B cell (primary cell): ENCODE results near the gene SERGEF. TPM values are rescaled to one million over a fixed set of nuclear protein-coding genes. Genes with fewer than 3 reads are reported as not detected.

Experiments used
- ATAC-seq: fragments of 200-7000 bp; cut with Tn5 transposase; one replicate; pipeline ENCODE4 v1.10.0; 2021; ENCODE audit warnings: low read depth, mild to moderate bottlenecking, moderate number of reproducible peaks, moderate library complexity
- CTCF ChIA-PET: fragments of 350-600 bp; sonication (Branson Sonifier 250); formaldehyde crosslinking; loops from one replicate; lab custom pipeline; 2021; ENCODE audit warnings: antibody characterized with exemption, inconsistent platforms; lab: Charles Lee
- POLR2A ChIA-PET: fragments of 350-600 bp; sonication (Branson Sonifier 250); formaldehyde crosslinking; loops from one replicate; lab custom pipeline; 2021; ENCODE audit warnings: antibody characterized with exemption; lab: Charles Lee
- DNase-seq: peaks from one replicate; pipeline ENCODE4 v3.0.0; 2013
- H2AFZ ChIP-seq: 2 replicates; pipeline ENCODE4 v1.6.1; 2012; ENCODE audit warnings: mild to moderate bottlenecking, low read depth, low read length; ENCODE audit not compliant: insufficient read depth, poor library complexity, severe bottlenecking
- H3K27ac ChIP-seq, 2 donors: 1 replicate in 1 of 2; 2 replicates in 1 of 2; pipeline ENCODE4 v1.5.1; 2012 to 2013; ENCODE audit warnings: low read length in 2 of 2, mild to moderate bottlenecking in 2 of 2, moderate library complexity in 1 of 2
- H3K27me3 ChIP-seq, 4 experiments: fragments of 200-600 bp in 1 of 4; sonication (generic) in 1 of 4; replicated peaks in 1 of 4; 1 replicate in 2 of 4; 2 replicates in 2 of 4; pipeline versions ENCODE4 v1.6.1 to v1.7.0; 2013 to 2016; ENCODE audit warnings: low read length in 3 of 4, mild to moderate bottlenecking in 2 of 4, mixed read lengths in 1 of 4, moderate library complexity in 1 of 4; ENCODE audit not compliant: insufficient read depth in 4 of 4, control insufficient read depth in 3 of 4; ENCODE audit errors: control extremely low read depth in 1 of 4
- H3K36me3 ChIP-seq, 2 experiments: replicated peaks in 1 of 2; 1 replicate in 1 of 2; 2 replicates in 1 of 2; pipeline versions ENCODE4 v1.6.1 to v1.7.1; 2013; ENCODE audit warnings: low read length in 1 of 2; ENCODE audit not compliant: insufficient read depth in 2 of 2, control insufficient read depth in 1 of 2; ENCODE audit errors: control extremely low read depth in 1 of 2, extremely low read depth in 1 of 2
- H3K4me1 ChIP-seq, 2 donors: fragments of 200-600 bp in 1 of 2; sonication (generic) in 1 of 2; 1 replicate in 1 of 2; 2 replicates in 1 of 2; pipeline versions ENCODE4 v1.5.1 to v1.6.1; 2013 to 2017; ENCODE audit warnings: low read length in 2 of 2; ENCODE audit not compliant: control insufficient read depth in 2 of 2, insufficient read depth in 2 of 2
- H3K4me2 ChIP-seq: replicated peaks from 2 replicates; pipeline ENCODE3; 2012; ENCODE audit warnings: mild to moderate bottlenecking, low read depth, low read length; ENCODE audit not compliant: poor library complexity, severe bottlenecking
- H3K4me3 ChIP-seq, 5 experiments: fragments of 200-600 bp in 1 of 5; sonication (generic) in 1 of 5; 1 replicate in 3 of 5; 2 replicates in 2 of 5; pipeline versions ENCODE4 v1.5.1 to v1.7.0; 2011 to 2016; ENCODE audit warnings: low read length in 4 of 5, mild to moderate bottlenecking in 4 of 5, low read depth in 2 of 5, control low read depth in 1 of 5, moderate library complexity in 1 of 5; ENCODE audit not compliant: insufficient read depth in 1 of 5; ENCODE audit errors: control extremely low read depth in 1 of 5, extremely low read depth in 1 of 5
- H3K79me2 ChIP-seq: fragments of 200-600 bp; sonication (generic); one replicate; pipeline ENCODE4 v1.6.0; 2016; ENCODE audit warnings: low read length; ENCODE audit not compliant: control insufficient read depth, insufficient read depth
- H3K9ac ChIP-seq: fragments of 200-600 bp; sonication (generic); 2 replicates; pipeline ENCODE4 v1.6.1; 2017; ENCODE audit warnings: mild to moderate bottlenecking, low read length, moderate library complexity
- H3K9me3 ChIP-seq, 3 donors: one replicate each; pipeline versions ENCODE4 v1.6.1 to v1.7.1; 2013; ENCODE audit warnings: low read length in 2 of 3; ENCODE audit not compliant: control insufficient read depth in 2 of 3, insufficient read depth in 1 of 3; ENCODE audit errors: control extremely low read depth in 1 of 3
- H4K20me1 ChIP-seq: 2 replicates; pipeline ENCODE4 v1.6.0; 2012; ENCODE audit warnings: mild to moderate bottlenecking, low read length; ENCODE audit not compliant: insufficient read depth, control insufficient read depth, poor library complexity, severe bottlenecking
- H3K27ac Mint-ChIP-seq: one replicate; pipeline ENCODE4 v1.8.0; 2021; ENCODE audit warnings: mixed read lengths
- H3K27me3 Mint-ChIP-seq: one replicate; pipeline ENCODE4 v1.8.0; 2021; ENCODE audit warnings: mixed read lengths
- H3K4me1 Mint-ChIP-seq: one replicate; pipeline ENCODE4 v1.8.0; 2021; ENCODE audit warnings: mixed read lengths
- H3K4me3 Mint-ChIP-seq: one replicate; pipeline ENCODE4 v1.8.0; 2021; ENCODE audit warnings: mixed read lengths
- H3K9me3 Mint-ChIP-seq: one replicate; pipeline ENCODE4 v1.8.0; 2022; ENCODE audit warnings: mixed read lengths; ENCODE audit not compliant: insufficient read depth
- EZH2 ChIP-seq: IDR thresholded peaks from 2 replicates; pipeline ENCODE4 v1.6.1; 2012; ENCODE audit warnings: borderline replicate concordance, low read depth, mild to moderate bottlenecking, moderate library complexity, low read length; ENCODE audit not compliant: insufficient read depth, poor library complexity, severe bottlenecking
- WGBS: methylation state at CpG from one replicate; pipeline ENCODE4 v1.1.5; 2013; ENCODE audit warnings: missing lambda C conversion rate; ENCODE audit not compliant: insufficient coverage; 5-methylcytosine and 5-hydroxymethylcytosine counted together
- intact Hi-C: fragments of 100-400 bp; cut with micrococcal nuclease; formaldehyde crosslinking; loops from one replicate; pipeline ENCODE4 v1.10.0; 2022
- polyA plus RNA-seq: library from polyadenylated mRNA; depleted of rRNA; stranded (reverse); fragments of >200 nt; gene quantifications from 2 replicates; pipeline ENCODE4 v1.2.3, GENCODE V29; 2012
- total RNA-seq, 2 donors: library from RNA; stranded (reverse); fragments of 120-200 nt in 1 of 2; gene quantifications; 1 replicate in 1 of 2; 2 replicates in 1 of 2; pipeline versions ENCODE4 v1.2.3 to v1.2.4, GENCODE V29; 2013 to 2022
- TF ChIP-seq, protein P1 (sequence below): fragments of 200-600 bp; IDR thresholded peaks from one replicate; pipeline ENCODE4 v1.8.0; 2022; ENCODE audit warnings: antibody characterized with exemption, mild to moderate bottlenecking

SERGEF gene
- total and polyA plus RNA-seq, 2 donors (not counting 1 experiment from before 2014, with no cell fraction given), result 24.2 to 54.3 TPM

DNA sequence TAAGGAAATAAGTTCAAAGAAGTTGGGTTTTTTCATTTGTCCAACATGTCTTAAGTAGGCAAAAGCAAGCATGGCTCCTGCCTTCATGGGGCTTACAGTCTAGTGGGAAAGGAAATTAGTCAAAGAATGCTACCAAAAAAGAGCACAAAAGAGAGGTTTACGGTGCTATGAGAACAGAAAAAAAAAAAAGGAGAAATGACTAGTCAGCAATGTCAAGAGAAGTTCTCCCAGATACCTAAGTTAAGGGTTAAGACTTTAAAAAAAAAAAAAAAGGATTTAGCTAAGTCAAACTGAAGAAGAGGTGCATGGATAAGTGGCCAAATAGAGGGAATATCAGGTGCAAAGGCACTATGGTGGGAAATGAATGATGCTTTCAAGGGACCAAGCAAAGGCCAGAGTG lies 29.3 kb downstream of the SERGEF start:
- H3K4me1 Mint-ChIP-seq, result no peaks in the 10 kb centered on the region
- POLR2A ChIA-PET, result no interaction called here
- intact Hi-C loops, result no loop called here
- no peak overlapping the region for H2AFZ ChIP-seq
- no peak overlapping the region for H3K9ac ChIP-seq
- H3K79me2 ChIP-seq, result no peaks in the 10 kb centered on the region
- no peaks in the 10 kb centered on the region for H3K27me3 Mint-ChIP-seq
- no peak overlapping the region for H3K27ac Mint-ChIP-seq
- TF ChIP-seq, protein P1, sequence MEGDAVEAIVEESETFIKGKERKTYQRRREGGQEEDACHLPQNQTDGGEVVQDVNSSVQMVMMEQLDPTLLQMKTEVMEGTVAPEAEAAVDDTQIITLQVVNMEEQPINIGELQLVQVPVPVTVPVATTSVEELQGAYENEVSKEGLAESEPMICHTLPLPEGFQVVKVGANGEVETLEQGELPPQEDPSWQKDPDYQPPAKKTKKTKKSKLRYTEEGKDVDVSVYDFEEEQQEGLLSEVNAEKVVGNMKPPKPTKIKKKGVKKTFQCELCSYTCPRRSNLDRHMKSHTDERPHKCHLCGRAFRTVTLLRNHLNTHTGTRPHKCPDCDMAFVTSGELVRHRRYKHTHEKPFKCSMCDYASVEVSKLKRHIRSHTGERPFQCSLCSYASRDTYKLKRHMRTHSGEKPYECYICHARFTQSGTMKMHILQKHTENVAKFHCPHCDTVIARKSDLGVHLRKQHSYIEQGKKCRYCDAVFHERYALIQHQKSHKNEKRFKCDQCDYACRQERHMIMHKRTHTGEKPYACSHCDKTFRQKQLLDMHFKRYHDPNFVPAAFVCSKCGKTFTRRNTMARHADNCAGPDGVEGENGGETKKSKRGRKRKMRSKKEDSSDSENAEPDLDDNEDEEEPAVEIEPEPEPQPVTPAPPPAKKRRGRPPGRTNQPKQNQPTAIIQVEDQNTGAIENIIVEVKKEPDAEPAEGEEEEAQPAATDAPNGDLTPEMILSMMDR, result no peak
- no peak for TF ChIP-seq EZH2
- CTCF ChIA-PET, result no interaction called here
- peaks cover 5% of the 10 kb centered on the region for H4K20me1 ChIP-seq
- H3K9me3 Mint-ChIP-seq, result no peaks in the 10 kb centered on the region
- H3K4me3 Mint-ChIP-seq, result no peak overlapping the region
- no peak overlapping the region for H3K4me2 ChIP-seq
- H3K36me3 ChIP-seq, result peaks cover 0 to 45% of the 10 kb centered on the region in 2 experiments
- ATAC-seq, result no peak
- no peaks in the 10 kb centered on the region for H3K27me3 ChIP-seq
- WGBS, result 100% methylated on average over 1 of the region's 1 CpG
- DNase-seq, result no peak
- H3K9me3 ChIP-seq, result no peaks in the 10 kb centered on the region
- H3K27ac ChIP-seq, result no peak overlapping the region
- H3K4me1 ChIP-seq, result peaks cover 0 to 4% of the 10 kb centered on the region in 2 donors
- H3K4me3 ChIP-seq, result no peak overlapping the region

DNA sequence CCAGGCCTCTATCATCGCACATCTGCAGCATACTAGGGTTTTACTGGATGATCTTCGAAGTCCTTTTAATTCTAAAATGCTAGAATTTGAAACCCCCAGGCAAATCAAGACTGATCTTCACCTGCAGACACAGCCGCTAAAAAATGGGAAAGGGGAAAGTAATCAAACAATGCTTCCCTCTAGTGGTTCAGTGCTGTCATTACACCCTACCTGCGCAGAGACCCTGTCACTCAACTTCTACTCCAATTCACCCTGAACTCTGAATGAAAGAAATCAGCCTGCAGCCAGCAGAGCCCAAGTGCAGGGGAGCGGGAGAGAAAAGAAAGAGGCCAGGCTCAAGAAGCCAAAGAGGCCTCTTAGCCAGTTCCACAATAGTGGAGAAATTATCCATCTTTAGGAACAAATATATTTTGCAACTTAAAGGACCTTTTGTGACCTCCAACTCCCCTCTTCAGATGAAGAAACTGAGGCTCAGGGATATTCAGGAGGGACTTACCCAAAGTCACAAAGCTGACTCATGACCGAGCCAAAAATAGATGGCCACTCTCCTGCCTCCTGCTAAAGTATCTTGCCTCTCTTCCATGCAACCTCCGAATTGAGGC lies 33.0 kb downstream of the SERGEF start:
- Histone ChIP-seq H3K36me3 (peaks cover 0 to 32% of the 10 kb centered on the region in 2 experiments), H3K79me2 (no peaks in the 10 kb centered on the region), H3K9me3 (no peaks in the 10 kb centered on the region), H3K4me2 (no peak overlapping the region), H3K4me3 (no peak overlapping the region), H3K9ac (no peak overlapping the region), H2AFZ (no peak overlapping the region), H3K27me3 (no peaks in the 10 kb centered on the region), H4K20me1 (peaks cover 5% of the 10 kb centered on the region), H3K27ac (no peak overlapping the region), H3K4me1 (peaks cover 0 to 4% of the 10 kb centered on the region in 2 donors)
- Mint-ChIP-seq H3K27ac (no peak overlapping the region), H3K27me3 (no peaks in the 10 kb centered on the region), H3K4me3 (no peak overlapping the region), H3K9me3 (no peaks in the 10 kb centered on the region), H3K4me1 (no peaks in the 10 kb centered on the region)
- intact Hi-C loops, result loop anchor here (5.0 kb wide), 1 partner anchor 598 kb away; no protein-coding TSS in a partner anchor
- peak; percentile 71 for ATAC-seq
- 31% methylated on average over 2 of the region's 7 CpGs for WGBS
- CTCF ChIA-PET, result interaction anchor here (1.0 to 6.6 kb wide), 6 partner anchors 11 to 381 kb away, joined by 3 to 67 read pairs (median 7); no protein-coding TSS in a partner anchor
- peak; percentile 55 for DNase-seq
- no peak for TF ChIP-seq EZH2
- TF ChIP-seq, protein P1, result peak; percentile 94
- POLR2A ChIA-PET, result no interaction called here
